Neural progenitor cell (in vitro differentiated cells): ENCODE measurements around the gene PBX1.

Experiments used
- EZH2 ChIP-seq: fragments of 200-600 bp; sonication (generic); IDR thresholded peaks from 2 replicates; pipeline ENCODE4 v1.6.1; 2017; ENCODE audit warnings: antibody characterized with exemption, mild to moderate bottlenecking, moderate library complexity
- EZH2phosphoT487 ChIP-seq: fragments of 200-600 bp; sonication (generic); IDR thresholded peaks from 2 replicates; pipeline ENCODE4 v1.6.1; 2017; ENCODE audit warnings: antibody characterized with exemption
- TF ChIP-seq, protein P1 (sequence below): fragments of 200-600 bp; sonication (generic); IDR thresholded peaks from 2 replicates; pipeline ENCODE4 v1.5.1; 2017; ENCODE audit warnings: antibody characterized with exemption, mild to moderate bottlenecking

DNA sequence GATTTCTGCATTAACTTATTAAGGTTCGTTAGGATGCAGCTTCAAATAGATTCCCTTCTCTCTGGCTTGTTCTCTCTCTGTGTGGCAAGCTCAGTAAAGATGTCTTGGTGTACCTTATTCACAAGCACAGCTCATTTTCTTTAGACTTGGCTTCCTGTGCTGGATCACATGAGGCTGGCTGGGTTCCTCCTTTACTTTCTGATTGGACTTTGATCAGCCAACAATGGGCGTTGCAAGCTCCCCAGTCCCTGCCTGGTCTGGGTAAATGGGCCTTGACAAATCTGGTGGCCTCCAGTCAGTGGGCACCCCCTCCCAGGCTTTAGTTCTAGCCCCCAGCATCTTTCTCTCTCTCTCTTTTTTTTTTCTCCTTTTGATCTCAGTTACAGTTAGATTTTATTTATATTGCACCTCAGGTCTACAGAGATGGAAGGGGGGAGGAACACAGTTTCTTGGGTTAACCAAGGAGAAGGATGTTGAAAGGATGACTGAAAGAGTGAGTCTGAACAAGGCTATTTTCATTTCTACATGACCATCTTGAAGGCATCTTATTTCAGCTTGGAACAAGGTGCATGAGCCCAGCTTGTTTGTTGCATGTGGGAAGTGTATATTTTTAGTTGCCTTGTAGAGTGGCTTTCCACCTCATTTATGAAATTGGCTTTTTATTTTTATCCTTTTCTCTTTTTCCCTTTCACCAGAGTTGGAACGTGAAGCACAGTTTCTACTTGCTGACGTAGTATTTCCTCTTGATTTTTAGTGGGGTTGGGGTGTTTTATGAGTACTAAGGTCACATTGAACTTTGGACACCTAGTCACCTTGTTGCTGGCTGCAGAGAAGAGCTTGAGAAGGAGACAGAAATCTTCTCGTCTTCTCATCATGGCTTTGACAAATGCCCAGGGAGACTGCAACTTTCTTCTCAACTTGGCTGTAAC, 77.1 kb downstream of the PBX1 start:
- TF ChIP-seq, protein P1, sequence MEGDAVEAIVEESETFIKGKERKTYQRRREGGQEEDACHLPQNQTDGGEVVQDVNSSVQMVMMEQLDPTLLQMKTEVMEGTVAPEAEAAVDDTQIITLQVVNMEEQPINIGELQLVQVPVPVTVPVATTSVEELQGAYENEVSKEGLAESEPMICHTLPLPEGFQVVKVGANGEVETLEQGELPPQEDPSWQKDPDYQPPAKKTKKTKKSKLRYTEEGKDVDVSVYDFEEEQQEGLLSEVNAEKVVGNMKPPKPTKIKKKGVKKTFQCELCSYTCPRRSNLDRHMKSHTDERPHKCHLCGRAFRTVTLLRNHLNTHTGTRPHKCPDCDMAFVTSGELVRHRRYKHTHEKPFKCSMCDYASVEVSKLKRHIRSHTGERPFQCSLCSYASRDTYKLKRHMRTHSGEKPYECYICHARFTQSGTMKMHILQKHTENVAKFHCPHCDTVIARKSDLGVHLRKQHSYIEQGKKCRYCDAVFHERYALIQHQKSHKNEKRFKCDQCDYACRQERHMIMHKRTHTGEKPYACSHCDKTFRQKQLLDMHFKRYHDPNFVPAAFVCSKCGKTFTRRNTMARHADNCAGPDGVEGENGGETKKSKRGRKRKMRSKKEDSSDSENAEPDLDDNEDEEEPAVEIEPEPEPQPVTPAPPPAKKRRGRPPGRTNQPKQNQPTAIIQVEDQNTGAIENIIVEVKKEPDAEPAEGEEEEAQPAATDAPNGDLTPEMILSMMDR, result no peak
- TF ChIP-seq EZH2 (no peak), EZH2phosphoT487 (no peak)
